Spleen (tissue), 11 donors: ENCODE results near the gene DTNBP1. TPM values are rescaled to one million over a fixed set of nuclear protein-coding genes. Genes with fewer than 3 reads are reported as not detected.

Experiments
- DNase-seq: peaks from one replicate; pipeline ENCODE4 v3.0.0-alpha.2; 2020
- H3K27ac ChIP-seq, 8 donors: fragments of 200-600 bp; sonication (generic) in 7 of 8; 1 replicate in 4 of 8; 2 replicates in 4 of 8; pipeline versions ENCODE4 v1.5.0 to v1.8.0; 2016 to 2021; ENCODE audit warnings: inconsistent platforms in 4 of 8, mild to moderate bottlenecking in 4 of 8, moderate library complexity in 1 of 8
- H3K27me3 ChIP-seq, 7 donors: fragments of 200-600 bp; sonication (generic) in 6 of 7; replicated peaks in 1 of 7; 1 replicate in 4 of 7; 2 replicates in 3 of 7; pipeline versions ENCODE4 v1.5.0 to v1.8.0; 2016 to 2021; ENCODE audit warnings: inconsistent platforms in 3 of 7, mild to moderate bottlenecking in 1 of 7
- H3K36me3 ChIP-seq, 6 donors: fragments of 200-600 bp; sonication (generic) in 5 of 6; 1 replicate in 4 of 6; 2 replicates in 2 of 6; pipeline versions ENCODE4 v1.5.0 to v1.8.0; 2016 to 2021; ENCODE audit warnings: inconsistent platforms in 2 of 6
- H3K4me1 ChIP-seq, 6 donors: fragments of 200-600 bp; sonication (generic) in 5 of 6; 1 replicate in 3 of 6; 2 replicates in 3 of 6; pipeline versions ENCODE4 v1.5.0 to v1.8.0; 2016 to 2021; ENCODE audit warnings: inconsistent platforms in 3 of 6
- H3K4me3 ChIP-seq, 8 donors: fragments of 200-600 bp; sonication (generic) in 7 of 8; 1 replicate in 4 of 8; 2 replicates in 4 of 8; pipeline versions ENCODE4 v1.5.0 to v1.8.0; 2016 to 2021; ENCODE audit warnings: inconsistent platforms in 4 of 8, mild to moderate bottlenecking in 4 of 8, moderate library complexity in 2 of 8
- H3K9me3 ChIP-seq, 8 donors: fragments of 200-600 bp; sonication (generic) in 7 of 8; 1 replicate in 4 of 8; 2 replicates in 4 of 8; pipeline versions ENCODE4 v1.5.0 to v1.8.0; 2016 to 2021; ENCODE audit warnings: inconsistent platforms in 4 of 8
- CTCF ChIP-seq, 11 experiments: fragments of 200-600 bp in 7 of 11; fragments of 450-650 bp in 4 of 11; sonication (generic) in 4 of 11; IDR thresholded peaks in 8 of 11; conservative IDR thresholded peaks in 3 of 11; 1 replicate in 7 of 11; 2 replicates in 4 of 11; pipeline versions ENCODE4 v1.4.0 to v1.8.0; 2016 to 2021; ENCODE audit warnings: antibody characterized with exemption in 11 of 11, inconsistent platforms in 4 of 11, mild to moderate bottlenecking in 1 of 11
- POLR2A ChIP-seq, 3 donors: fragments of 450-650 bp; IDR thresholded peaks; one replicate each; pipeline ENCODE4 v1.5.1; 2017; ENCODE audit warnings: antibody characterized with exemption in 3 of 3, mild to moderate bottlenecking in 1 of 3
- POLR2AphosphoS5 ChIP-seq, 3 donors: sonication (generic); formaldehyde crosslinking; IDR thresholded peaks; one replicate each; pipeline ENCODE4 v1.5.1; 2017; ENCODE audit warnings: antibody characterized with exemption in 3 of 3
- WGBS, 5 donors: extraction: QIAGEN DNeasy Blood & Tissue Kit in 3 of 5; methylation state at CpG; one replicate each; pipeline versions ENCODE4 v1.1.5 to v1.1.7; 2013 to 2018; 5-methylcytosine and 5-hydroxymethylcytosine counted together
- intact Hi-C: fragments of 100-400 bp; cut with DNase I; formaldehyde crosslinking; loops from one replicate; pipeline ENCODE4 v1.15.0; 2023; ENCODE audit warnings: low total_unique reads
- polyA plus RNA-seq, 3 donors: library from polyadenylated mRNA; stranded (reverse); fragments of 200-250 nt; gene quantifications; one replicate each; pipeline ENCODE4 v1.2.1, GENCODE V29; 2013
- small RNA-seq, 4 donors: library from RNA; depleted of rRNA; stranded (forward); fragments of <200 nt; gene quantifications; one replicate each; pipeline ENCODE3, GENCODE V24; 2016
- total RNA-seq, 7 donors: library from RNA; depleted of rRNA in 3 of 7; stranded (reverse); fragments of >200 nt in 3 of 7; fragmentation: NEBNext Ultra II Directional in 4 of 7; extraction: Animal tissue kit (Norgen Biotek cat#: 25700) in 4 of 7; gene quantifications; one replicate each; pipeline versions ENCODE4 v1.1.0 to v1.2.1, GENCODE V29; 2016 to 2021
- donor health status: healthy with polysubstance abuse.
- donor health status: DM: no; HTN: no; CAD: no; lungs with moderate emphysema.
- donor health status: DM: no; HTN: no; CAD: no.
- donor health status: Bipolar disorder and iron deficiency.
- donor health status: healthy.
- donor health status: DM: no; HTN: no; CAD: no.
- donor health status: DM: yes; HTN: yes; CAD: no.

Gene DTNBP1
- total and polyA plus RNA-seq, 10 donors, result 14.2 to 42.2 (median 32.3) TPM

GRCh38 chr6:15473174-15473573 is 189.7 kb downstream of the DTNBP1 start:
- H3K27me3 ChIP-seq, result no peaks in the 10 kb centered on the region
- peaks cover 0 to 71% (median 21%) of the 10 kb centered on the region in 6 donors for H3K36me3 ChIP-seq
- H3K4me1 ChIP-seq, result peaks cover 10 to 68% (median 46%) of the 10 kb centered on the region in 6 donors
- intact Hi-C loops, result no loop called here
- DNase-seq, result no peak
- H3K9me3 ChIP-seq, result no peaks in the 10 kb centered on the region
- H3K4me3 ChIP-seq, result no peak overlapping the region
- TF ChIP-seq POLR2A (IDR thresholded peaks at IDR 0.05), result no peak
- no peak for TF ChIP-seq CTCF (IDR thresholded peaks at IDR 0.05 in 8 of 11, conservative IDR thresholded peaks at IDR 0.05 in 3 of 11)
- TF ChIP-seq POLR2AphosphoS5 (IDR thresholded peaks at IDR 0.05), result no peak
- 76 to 85% (median 79%) methylated on average over 5 to 7 of the region's 7 CpGs for WGBS, 5 donors
- peak overlapping the region in 7 of 8 donors; percentile 60 to 84 (median 75) for H3K27ac ChIP-seq

Small RNA genes within 50 kb of the gene (small RNA-seq; reads per million reads assigned to genes)
- gene RF00001, result 0 reads per million in 4 donors
